ENCODE measurements around the gene ACTR1B.

Gene ACTR1B

GRCh38 chr2:97698530-97698929 lies 34.7 kb upstream of the ACTR1B start:
- no peak for TF ChIP-seq CTCF (IDR thresholded peaks at IDR 0.05)

GRCh38 chr2:97697252-97698235 lies 33.7 kb upstream of the ACTR1B start:
- TF ChIP-seq CTCF (IDR thresholded peaks at IDR 0.05): peak; percentile 79

- TF ChIP-seq CTCF (IDR thresholded peaks at IDR 0.05): no peak
Observed at GRCh38 chr2:97695744-97696143, 31.9 kb upstream of the ACTR1B start.

- TF ChIP-seq CTCF (IDR thresholded peaks at IDR 0.05): no peak
Observed at GRCh38 chr2:97693476-97693875, 29.6 kb upstream of the ACTR1B start.

- TF ChIP-seq CTCF (IDR thresholded peaks at IDR 0.05): no peak
Observed at GRCh38 chr2:97691166-97691565, 27.3 kb upstream of the ACTR1B start.

GRCh38 chr2:97688062-97688827 lies 24.4 kb upstream of the ACTR1B start:
- TF ChIP-seq CTCF (IDR thresholded peaks at IDR 0.05): no peak

- TF ChIP-seq CTCF (IDR thresholded peaks at IDR 0.05): no peak
Observed at GRCh38 chr2:97678298-97678697, 14.5 kb upstream of the ACTR1B start.
